ENCODE results near the gene RHBG. TPM values are rescaled to one million over a fixed set of nuclear protein-coding genes. Genes with fewer than 3 reads are reported as not detected.
"Not testable (repeated sequence)": the region's sequence is repeated elsewhere in the genome, so short reads cannot be mapped to it uniquely, and the experiment has no call there.

Gene RHBG
- total RNA-seq, 1 donor from 2014 or later: not detected

GRCh38 chr1:156337052-156337887 lies 31.7 kb upstream of the RHBG start:
- DNase-seq (ENCODE audit: low spot score): no peak
- Mint-ChIP-seq H3K27me3 (ENCODE audit: low read depth) (no peaks in the 10 kb centered on the region), H3K4me3 (ENCODE audit: unreplicated experiment) (peak overlapping the region; percentile 99), H3K4me1 (ENCODE audit: low read depth) (peaks cover 27% of the 10 kb centered on the region), H3K9me3 (ENCODE audit: low read depth) (no peaks in the 10 kb centered on the region), H3K36me3 (ENCODE audit: low read depth) (peaks cover 7% of the 10 kb centered on the region), H3K27ac (ENCODE audit: unreplicated experiment) (peak overlapping the region; percentile 94)
- TF ChIP-seq CTCF (IDR thresholded peaks at IDR 0.05): no peak

- peak; percentile 48 for TF ChIP-seq CTCF (IDR thresholded peaks at IDR 0.05)
- H3K36me3 Mint-ChIP-seq (ENCODE audit: low read depth): peaks cover 7% of the 10 kb centered on the region
- H3K27ac Mint-ChIP-seq (ENCODE audit: unreplicated experiment): peak overlapping the region; percentile 94
- H3K9me3 Mint-ChIP-seq (ENCODE audit: low read depth): no peaks in the 10 kb centered on the region
- H3K4me3 Mint-ChIP-seq (ENCODE audit: unreplicated experiment): peak overlapping the region; percentile 99
- no peaks in the 10 kb centered on the region for H3K27me3 Mint-ChIP-seq (ENCODE audit: low read depth)
- no peak for DNase-seq (ENCODE audit: low spot score)
- H3K4me1 Mint-ChIP-seq (ENCODE audit: low read depth): peaks cover 27% of the 10 kb centered on the region
These were observed 31.2 kb upstream of the RHBG start for GRCh38 chr1:156337888-156338179.

- H3K4me3 Mint-ChIP-seq (ENCODE audit: unreplicated experiment): peak within 1 kb of the TSS; percentile 99
- no peaks in the 10 kb centered on the region for H3K27me3 Mint-ChIP-seq (ENCODE audit: low read depth)
- H3K9me3 Mint-ChIP-seq (ENCODE audit: low read depth): no peaks in the 10 kb centered on the region
- TF ChIP-seq CTCF (IDR thresholded peaks at IDR 0.05): no peak
- DNase-seq (ENCODE audit: low spot score): peak; percentile 99
- H3K36me3 Mint-ChIP-seq (ENCODE audit: low read depth): peaks cover 6% of the 10 kb centered on the region
- H3K4me1 Mint-ChIP-seq (ENCODE audit: low read depth): peaks cover 27% of the 10 kb centered on the region
- peak within 1 kb of the TSS; percentile 94 for H3K27ac Mint-ChIP-seq (ENCODE audit: unreplicated experiment)
These were observed 30.6 kb upstream of the RHBG start, which contains the start of the genes CCT3 and TSACC for GRCh38 chr1:156338180-156338976. TSS of gene CCT3 (minus strand) at chr1:156338292. CDS start at chr1:156338184, 108 bp downstream. TSS of gene TSACC (plus strand) at chr1:156338526. CDS start at chr1:156339758, 1,232 bp downstream.

- Mint-ChIP-seq H3K4me1 (ENCODE audit: low read depth) (peaks cover 8% of the 10 kb centered on the region), H3K36me3 (ENCODE audit: low read depth) (no peaks in the 10 kb centered on the region), H3K4me3 (ENCODE audit: unreplicated experiment) (no peak overlapping the region), H3K27me3 (ENCODE audit: low read depth) (peaks cover 10% of the 10 kb centered on the region), H3K9me3 (ENCODE audit: low read depth) (no peaks in the 10 kb centered on the region), H3K27ac (ENCODE audit: unreplicated experiment) (no peak overlapping the region)
- TF ChIP-seq CTCF (IDR thresholded peaks at IDR 0.05): no peak
- DNase-seq (ENCODE audit: low spot score): no peak
These were observed 26.6 kb upstream of the RHBG start for GRCh38 chr1:156342166-156342955.

- no peak overlapping the region for H3K4me3 Mint-ChIP-seq (ENCODE audit: unreplicated experiment)
- TF ChIP-seq CTCF (IDR thresholded peaks at IDR 0.05): no peak
These were observed 24.6 kb upstream of the RHBG start for GRCh38 chr1:156344409-156344808.

GRCh38 chr1:156346035-156346434 lies 23.0 kb upstream of the RHBG start:
- DNase-seq (ENCODE audit: low spot score); H3K27ac Mint-ChIP-seq (ENCODE audit: unreplicated experiment); H3K36me3 Mint-ChIP-seq (ENCODE audit: low read depth); H3K4me1 Mint-ChIP-seq (ENCODE audit: low read depth); H3K9me3 Mint-ChIP-seq (ENCODE audit: low read depth); H3K4me3 Mint-ChIP-seq (ENCODE audit: unreplicated experiment): not testable (repeated sequence)
- peaks cover 20% of the 10 kb centered on the region for H3K27me3 Mint-ChIP-seq (ENCODE audit: low read depth)

More at GRCh38 chr1:156344409-156344808, 24.6 kb upstream of the RHBG start:
- peaks cover 7% of the 10 kb centered on the region for H3K4me1 Mint-ChIP-seq (ENCODE audit: low read depth)
- DNase-seq (ENCODE audit: low spot score): no peak
- no peaks in the 10 kb centered on the region for H3K36me3 Mint-ChIP-seq (ENCODE audit: low read depth)
- no peaks in the 10 kb centered on the region for H3K9me3 Mint-ChIP-seq (ENCODE audit: low read depth)
- peaks cover 17% of the 10 kb centered on the region for H3K27me3 Mint-ChIP-seq (ENCODE audit: low read depth)
- H3K27ac Mint-ChIP-seq (ENCODE audit: unreplicated experiment): no peak overlapping the region

Data from chondrocyte (in vitro differentiated cells).